Fibroblast of villous mesenchyme (primary cell): ENCODE measurements around the gene EFCC1. TPM values are rescaled to one million over a fixed set of nuclear protein-coding genes. Genes with fewer than 3 reads are reported as not detected.

Experiments
- DNase-seq: peaks from one replicate; pipeline ENCODE4 v3.0.0-alpha.2; 2010; ENCODE audit warnings: low read depth
- H3K4me3 ChIP-seq: 2 replicates; pipeline ENCODE4 v1.5.1; 2011; ENCODE audit warnings: low read depth, mild to moderate bottlenecking, low read length
- CTCF ChIP-seq: IDR thresholded peaks from 2 replicates; pipeline ENCODE4 v1.5.1; 2012; ENCODE audit warnings: low read depth, mild to moderate bottlenecking, low read length; ENCODE audit not compliant: insufficient read depth
- total RNA-seq: library from RNA; depleted of rRNA; stranded (reverse); fragments of >200 nt; gene quantifications from 2 replicates; pipeline ENCODE4 v1.2.3, GENCODE V29; 2012

The EFCC1 gene
- total RNA-seq, 1 donor = not detected

DNA sequence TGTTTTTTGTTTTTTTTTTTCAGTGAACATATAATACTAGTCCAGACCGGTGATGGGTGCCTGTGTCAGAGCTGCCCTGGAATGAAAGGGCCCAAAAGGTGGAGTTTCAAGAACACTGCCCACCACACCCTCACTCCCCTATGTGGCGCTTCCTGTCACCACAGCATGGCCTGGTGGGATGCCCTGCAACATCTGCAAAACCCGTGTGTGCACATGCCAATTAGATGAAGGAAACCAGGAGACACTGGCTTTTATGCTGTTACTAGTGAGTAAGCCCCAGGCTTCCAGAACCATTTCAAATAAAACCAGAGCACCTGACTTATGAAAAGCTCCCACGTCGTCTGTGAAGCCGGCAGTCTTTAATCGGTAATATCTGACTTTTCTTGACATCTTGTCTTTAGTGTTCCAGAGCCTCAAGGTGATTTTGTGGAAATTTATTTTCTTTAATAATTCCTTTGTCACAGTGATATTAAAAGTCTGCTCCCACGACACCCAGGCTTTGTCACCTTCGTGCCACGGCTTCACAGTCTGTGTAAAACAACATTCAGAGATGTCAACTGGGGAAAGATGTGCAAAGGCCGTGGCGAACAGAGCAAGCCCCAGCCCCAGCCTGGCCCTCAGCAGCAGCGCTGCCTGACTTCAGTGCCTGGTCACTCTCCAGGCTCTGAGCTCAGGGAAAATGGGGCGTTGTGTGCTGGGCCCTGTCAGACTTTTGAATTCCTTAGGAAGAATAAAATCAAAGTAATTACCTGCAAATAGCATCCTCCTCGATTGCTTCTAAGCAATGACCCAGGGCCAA, 13.6 kb upstream of the EFCC1 start:
- no peak for DNase-seq
- H3K4me3 ChIP-seq = no peak overlapping the region
- no peak for TF ChIP-seq CTCF

DNA sequence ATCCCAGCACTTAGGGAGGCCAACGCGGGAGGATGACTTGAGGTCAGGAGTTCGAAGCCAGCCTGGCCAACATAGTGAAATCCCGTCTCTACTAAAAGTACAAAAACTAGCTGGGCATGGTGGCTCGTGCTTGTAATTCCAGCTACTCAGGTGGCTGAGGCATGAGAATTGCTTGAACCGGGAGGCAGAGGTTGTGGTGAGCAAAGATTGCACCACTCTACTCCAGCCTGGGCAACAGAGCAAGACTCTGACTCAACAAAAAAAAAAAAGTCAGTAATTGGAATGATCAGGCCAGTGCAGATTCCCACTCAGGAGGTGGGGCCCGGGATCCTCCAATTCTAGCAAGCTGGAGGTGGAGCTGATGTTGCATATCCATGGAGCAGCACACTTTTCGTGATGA, 12.8 kb upstream of the EFCC1 start:
- no peak for DNase-seq
- no peak overlapping the region for H3K4me3 ChIP-seq
- TF ChIP-seq CTCF = no peak

- DNase-seq = no peak
- no peak for TF ChIP-seq CTCF
- no peak overlapping the region for H3K4me3 ChIP-seq
These were observed 9.7 kb upstream of the EFCC1 start for GRCh38 chr3:128991355-128991895.

DNA sequence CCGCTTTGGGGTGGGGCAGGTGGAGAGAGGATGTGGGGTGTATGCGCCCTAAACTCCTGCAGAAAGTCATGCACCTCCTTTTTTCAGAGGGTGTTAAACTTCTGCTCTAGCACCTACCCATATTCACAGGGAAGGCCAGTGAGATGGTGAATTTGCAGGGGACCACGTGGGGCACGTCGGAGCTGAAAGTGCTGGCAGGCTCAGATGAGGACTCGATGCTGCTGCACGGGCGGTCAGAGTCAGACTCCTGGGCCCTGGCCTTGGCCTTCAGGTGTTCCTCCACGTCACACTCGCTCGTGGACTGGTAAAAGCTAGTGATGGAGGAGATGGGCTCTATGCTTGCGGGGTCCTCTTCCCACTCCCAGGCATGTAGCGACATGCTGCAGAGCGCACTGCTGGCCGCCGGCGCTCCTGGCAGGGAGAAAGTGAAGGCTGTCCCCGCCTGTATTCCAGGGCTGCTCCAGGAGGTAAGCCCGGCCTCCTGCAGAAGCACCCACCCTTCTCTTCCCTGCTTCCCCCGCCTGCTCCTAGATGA, 8.1 kb upstream of the EFCC1 start:
- DNase-seq = no peak
- H3K4me3 ChIP-seq = no peak overlapping the region
- no peak for TF ChIP-seq CTCF

- H3K4me3 ChIP-seq = peak within 1 kb of the TSS; percentile 50
- TF ChIP-seq CTCF = no peak
- peak; percentile 68 for DNase-seq
These were observed 7.5 kb upstream of the EFCC1 start, which contains the start of gene CFAP92 for GRCh38 chr3:128993461-128994172. TSS of gene CFAP92 (minus strand) at chr3:128994076. CDS start at chr3:128993304, 772 bp downstream.

GRCh38 chr3:128994173-128994512, 7.0 kb upstream of the EFCC1 start:
- no peak for DNase-seq
- H3K4me3 ChIP-seq = peak overlapping the region; percentile 50
- TF ChIP-seq CTCF = no peak
